Measurements from ENCODE around the gene CHRNB4. TPM values are rescaled to one million over a fixed set of nuclear protein-coding genes. Genes with fewer than 3 reads are reported as not detected.
A peak's percentile ranks its signal among the peaks of the same experiment; 100 is the strongest.

The CHRNB4 gene
- total and polyA plus RNA-seq, 5 donors from 2014 or later, result not detected

DNA sequence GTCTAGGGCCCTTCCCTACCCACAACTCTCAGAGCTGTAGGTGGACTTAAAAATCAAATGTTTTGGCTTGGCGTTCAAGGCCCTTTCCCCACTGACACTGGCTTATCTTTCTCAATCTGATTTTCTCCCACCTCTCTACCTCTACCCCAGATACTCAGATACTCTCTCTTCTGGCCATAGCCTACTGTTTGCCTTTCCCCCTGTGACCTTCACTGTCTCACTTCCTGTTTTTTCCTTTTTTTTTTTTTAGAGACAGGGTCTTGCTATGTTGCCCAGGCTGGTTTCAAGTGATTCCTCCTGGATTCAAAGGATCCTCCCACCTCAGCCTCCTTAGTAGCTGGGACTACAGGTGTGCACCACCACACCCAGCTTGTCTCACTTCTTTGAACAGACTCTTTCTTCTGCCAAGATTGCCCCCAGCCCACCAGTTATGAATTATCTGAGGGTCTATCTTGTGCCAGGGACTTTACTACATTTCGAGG is 4.6 kb downstream of the CHRNB4 start:
- Histone ChIP-seq H3K27ac (ENCODE audit: insufficient read depth, low read length, poor library complexity, severe bottlenecking) (no peak overlapping the region), H3K4me3 (ENCODE audit: low read depth, low read length) (no peak overlapping the region), H3K27me3 (ENCODE audit: control insufficient read depth, insufficient read depth, low read length) (peaks cover 2% of the 10 kb centered on the region), H3K36me3 (ENCODE audit: control insufficient read depth, insufficient read depth, low read length) (no peaks in the 10 kb centered on the region), H3K9me3 (ENCODE audit: control insufficient read depth in 2 of 2, low read length in 2 of 2) (peaks cover 0 to 4% of the 10 kb centered on the region in 2 experiments), H3K4me1 (ENCODE audit: control insufficient read depth, insufficient read depth, low read length, poor library complexity, severe bottlenecking) (peaks cover 7% of the 10 kb centered on the region)
- Mint-ChIP-seq H3K4me3 (peak overlapping the region in 1 of 4 donors; percentile 58), H3K27ac (peak overlapping the region in 1 of 3 donors; percentile 89), H3K36me3 (no peaks in the 10 kb centered on the region), H3K9me3 (peaks cover 0 to 7% (median 3%) of the 10 kb centered on the region in 7 donors), H3K4me1 (peaks cover 0 to 6% (median under 1%) of the 10 kb centered on the region in 4 donors), H3K27me3 (peaks cover 42% of the 10 kb centered on the region)
- no peak for ATAC-seq (ENCODE audit: low read depth in 2 of 2)
- DNase-seq, result no peak

DNA sequence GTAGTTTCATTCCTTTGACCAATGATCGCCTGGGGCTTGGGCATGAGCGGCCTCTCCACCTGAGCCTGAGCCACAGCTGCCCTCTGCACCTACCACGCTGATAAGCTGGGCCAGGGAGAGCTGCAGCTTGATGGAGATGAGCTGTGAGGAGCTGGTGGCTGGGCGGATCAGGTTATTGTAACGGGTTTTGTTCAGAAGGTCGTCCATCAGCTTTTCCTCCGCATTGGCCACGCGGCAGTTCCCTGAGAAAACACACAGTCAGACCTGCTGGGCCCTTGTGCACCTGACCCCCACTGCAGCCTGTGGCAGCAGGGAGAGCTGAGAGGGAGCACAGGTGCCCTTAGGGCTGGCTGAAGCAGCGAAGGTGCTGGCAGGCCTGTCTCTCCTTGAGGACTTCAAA is 5.7 kb downstream of the CHRNB4 start:
- H3K4me1 Mint-ChIP-seq, result peaks cover 0 to under 1% (median 0%) of the 10 kb centered on the region in 4 donors
- no peaks in the 10 kb centered on the region for H3K36me3 Mint-ChIP-seq
- H3K4me1 ChIP-seq (ENCODE audit: control insufficient read depth, insufficient read depth, low read length, poor library complexity, severe bottlenecking), result no peaks in the 10 kb centered on the region
- H3K36me3 ChIP-seq (ENCODE audit: control insufficient read depth, insufficient read depth, low read length), result no peaks in the 10 kb centered on the region
- ATAC-seq (ENCODE audit: low read depth in 2 of 2), result no peak
- H3K27ac ChIP-seq (ENCODE audit: insufficient read depth, low read length, poor library complexity, severe bottlenecking), result no peak overlapping the region
- H3K9me3 Mint-ChIP-seq, result peaks cover 0 to 7% (median 3%) of the 10 kb centered on the region in 7 donors
- no peak overlapping the region for H3K4me3 ChIP-seq (ENCODE audit: low read depth, low read length)
- H3K4me3 Mint-ChIP-seq, result no peak overlapping the region
- no peak overlapping the region for H3K27ac Mint-ChIP-seq
- peaks cover 0 to 4% of the 10 kb centered on the region in 2 experiments for H3K9me3 ChIP-seq (ENCODE audit: control insufficient read depth in 2 of 2, low read length in 2 of 2)
- peaks cover 40% of the 10 kb centered on the region for H3K27me3 Mint-ChIP-seq
- no peaks in the 10 kb centered on the region for H3K27me3 ChIP-seq (ENCODE audit: control insufficient read depth, insufficient read depth, low read length)
- DNase-seq, result no peak

DNA sequence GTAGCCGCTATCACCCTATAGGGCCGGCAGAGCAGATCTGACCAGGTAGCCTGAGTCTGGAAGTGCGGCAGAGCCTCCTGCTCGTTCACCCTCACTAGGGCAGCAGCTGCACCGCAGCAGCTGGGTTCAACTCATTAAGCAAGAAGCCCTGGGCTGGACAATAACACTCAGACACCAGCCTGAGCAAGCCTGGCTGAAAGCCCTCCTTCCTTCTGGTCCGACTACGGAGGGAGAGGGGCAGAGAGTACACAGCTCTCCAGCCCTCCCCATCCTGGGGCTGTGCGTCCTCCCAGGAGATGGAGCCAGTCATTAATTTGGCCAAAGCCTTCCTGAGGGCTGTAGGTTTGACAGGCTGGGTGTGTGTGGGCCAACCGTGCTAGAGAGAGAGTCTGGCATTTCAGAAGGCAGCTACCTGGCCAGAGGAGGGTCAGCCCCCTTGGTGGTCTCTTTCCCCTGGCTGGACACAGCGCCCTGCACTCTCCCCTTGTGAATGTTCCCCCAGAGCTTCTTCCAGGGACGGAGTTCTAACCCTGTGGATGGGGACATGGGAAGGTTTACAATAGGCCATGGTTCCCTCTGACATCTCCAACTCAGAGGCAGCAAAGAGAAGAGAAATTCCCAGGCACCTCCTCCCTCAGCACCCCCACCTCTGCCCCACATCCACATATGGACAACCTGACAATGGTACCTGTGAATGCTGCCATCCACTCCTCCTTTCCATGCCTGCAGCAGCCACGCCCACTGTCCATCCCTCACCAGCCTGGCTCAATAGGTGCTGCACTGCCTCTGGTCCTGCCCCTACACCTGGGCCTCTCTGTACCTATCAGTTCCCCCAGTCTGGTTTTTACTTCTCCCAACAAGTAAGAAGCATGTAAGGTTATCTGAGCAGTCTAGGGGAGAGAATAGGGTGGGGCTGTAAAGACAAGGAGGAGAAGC is 6.5 kb downstream of the CHRNB4 start:
- no peak for DNase-seq
- Mint-ChIP-seq H3K27ac (no peak overlapping the region), H3K9me3 (peaks cover 0 to 7% (median 3%) of the 10 kb centered on the region in 7 donors), H3K36me3 (no peaks in the 10 kb centered on the region), H3K4me1 (no peaks in the 10 kb centered on the region), H3K27me3 (peaks cover 35% of the 10 kb centered on the region), H3K4me3 (peak overlapping the region in 1 of 4 donors; percentile 32)
- no peaks in the 10 kb centered on the region for H3K27me3 ChIP-seq (ENCODE audit: control insufficient read depth, insufficient read depth, low read length)
- H3K27ac ChIP-seq (ENCODE audit: insufficient read depth, low read length, poor library complexity, severe bottlenecking), result no peak overlapping the region
- no peak overlapping the region for H3K4me3 ChIP-seq (ENCODE audit: low read depth, low read length)
- H3K4me1 ChIP-seq (ENCODE audit: control insufficient read depth, insufficient read depth, low read length, poor library complexity, severe bottlenecking), result no peaks in the 10 kb centered on the region
- peaks cover 0 to 4% of the 10 kb centered on the region in 2 experiments for H3K9me3 ChIP-seq (ENCODE audit: control insufficient read depth in 2 of 2, low read length in 2 of 2)
- no peaks in the 10 kb centered on the region for H3K36me3 ChIP-seq (ENCODE audit: control insufficient read depth, insufficient read depth, low read length)
- ATAC-seq (ENCODE audit: low read depth in 2 of 2), result no peak

DNA sequence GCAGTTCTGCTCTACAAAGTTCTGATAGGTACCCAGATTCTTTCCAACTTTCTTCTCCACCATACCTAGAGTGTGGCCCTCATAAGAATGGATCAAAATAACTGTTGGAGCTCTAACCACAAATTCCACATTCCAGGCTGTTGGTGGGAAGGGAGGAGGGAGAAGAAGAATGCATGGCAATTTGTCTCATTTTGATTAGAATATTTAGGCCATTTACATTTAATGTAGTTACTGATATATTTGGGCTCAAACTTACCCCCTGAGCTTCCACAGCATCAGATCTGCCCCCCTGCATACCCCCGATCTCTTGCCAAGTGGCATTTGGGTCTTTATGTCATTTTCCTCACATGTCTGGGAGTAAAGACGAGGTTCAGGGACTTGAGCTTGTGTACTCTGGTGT is 7.7 kb downstream of the CHRNB4 start:
- no peak overlapping the region for H3K27ac Mint-ChIP-seq
- no peaks in the 10 kb centered on the region for H3K4me1 Mint-ChIP-seq
- no peak for ATAC-seq (ENCODE audit: low read depth in 2 of 2)
- no peaks in the 10 kb centered on the region for H3K36me3 Mint-ChIP-seq
- no peak overlapping the region for H3K27ac ChIP-seq (ENCODE audit: insufficient read depth, low read length, poor library complexity, severe bottlenecking)
- peaks cover 34% of the 10 kb centered on the region for H3K27me3 Mint-ChIP-seq
- DNase-seq, result no peak
- H3K4me1 ChIP-seq (ENCODE audit: control insufficient read depth, insufficient read depth, low read length, poor library complexity, severe bottlenecking), result no peaks in the 10 kb centered on the region
- H3K4me3 ChIP-seq (ENCODE audit: low read depth, low read length), result no peak overlapping the region
- H3K27me3 ChIP-seq (ENCODE audit: control insufficient read depth, insufficient read depth, low read length), result no peaks in the 10 kb centered on the region
- peaks cover 0 to 4% of the 10 kb centered on the region in 2 experiments for H3K9me3 ChIP-seq (ENCODE audit: control insufficient read depth in 2 of 2, low read length in 2 of 2)
- H3K9me3 Mint-ChIP-seq, result peaks cover 0 to 7% (median 3%) of the 10 kb centered on the region in 7 donors
- H3K36me3 ChIP-seq (ENCODE audit: control insufficient read depth, insufficient read depth, low read length), result no peaks in the 10 kb centered on the region
- H3K4me3 Mint-ChIP-seq, result no peak overlapping the region

DNA sequence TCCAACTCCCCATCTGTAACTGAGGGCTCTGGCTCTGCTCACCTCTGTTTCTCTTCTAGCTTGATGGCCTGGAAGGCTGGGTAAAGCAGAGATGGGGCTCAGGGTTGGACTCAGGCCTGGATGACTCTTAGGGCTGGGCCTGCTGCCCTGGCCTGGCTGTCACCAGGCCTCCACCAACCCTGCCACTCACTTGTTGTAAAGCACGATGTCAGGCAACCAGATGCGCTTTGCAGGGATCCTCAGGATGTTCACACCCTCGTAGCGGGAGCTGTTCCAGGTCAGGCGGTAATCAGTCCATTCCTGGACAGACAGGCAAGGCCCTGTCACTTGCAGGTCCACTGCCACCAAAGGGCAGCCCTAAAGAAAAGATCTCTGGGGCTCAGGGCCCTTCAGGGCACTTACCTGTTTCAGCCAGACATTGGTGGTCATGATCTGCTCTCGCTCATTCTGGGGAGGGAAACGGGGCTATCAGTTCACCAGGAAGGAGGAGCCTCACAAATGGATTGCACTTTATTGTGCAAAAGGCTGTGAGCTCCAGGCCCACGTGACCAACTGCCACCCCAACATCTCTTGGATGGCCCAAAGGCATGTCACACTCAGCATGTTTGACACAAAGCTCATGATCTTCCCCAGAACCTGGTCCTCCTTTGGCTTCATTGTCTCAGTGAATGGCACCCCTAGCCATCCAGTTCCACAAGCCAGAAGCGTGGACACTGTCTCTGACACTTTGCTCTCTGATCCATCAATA is 9.9 kb downstream of the CHRNB4 start:
- H3K27me3 ChIP-seq (ENCODE audit: control insufficient read depth, insufficient read depth, low read length), result no peaks in the 10 kb centered on the region
- peaks cover 0 to 7% (median 3%) of the 10 kb centered on the region in 7 donors for H3K9me3 Mint-ChIP-seq
- no peak for ATAC-seq (ENCODE audit: low read depth in 2 of 2)
- no peak overlapping the region for H3K4me3 Mint-ChIP-seq
- no peaks in the 10 kb centered on the region for H3K36me3 Mint-ChIP-seq
- no peaks in the 10 kb centered on the region for H3K36me3 ChIP-seq (ENCODE audit: control insufficient read depth, insufficient read depth, low read length)
- no peaks in the 10 kb centered on the region for H3K4me1 Mint-ChIP-seq
- H3K9me3 ChIP-seq (ENCODE audit: control insufficient read depth in 2 of 2, low read length in 2 of 2), result peaks cover 0 to 4% of the 10 kb centered on the region in 2 experiments
- no peak overlapping the region for H3K27ac ChIP-seq (ENCODE audit: insufficient read depth, low read length, poor library complexity, severe bottlenecking)
- no peak for DNase-seq
- H3K27ac Mint-ChIP-seq, result no peak overlapping the region
- H3K4me3 ChIP-seq (ENCODE audit: low read depth, low read length), result no peak overlapping the region
- H3K27me3 Mint-ChIP-seq, result peaks cover 38% of the 10 kb centered on the region
- no peaks in the 10 kb centered on the region for H3K4me1 ChIP-seq (ENCODE audit: control insufficient read depth, insufficient read depth, low read length, poor library complexity, severe bottlenecking)

DNA sequence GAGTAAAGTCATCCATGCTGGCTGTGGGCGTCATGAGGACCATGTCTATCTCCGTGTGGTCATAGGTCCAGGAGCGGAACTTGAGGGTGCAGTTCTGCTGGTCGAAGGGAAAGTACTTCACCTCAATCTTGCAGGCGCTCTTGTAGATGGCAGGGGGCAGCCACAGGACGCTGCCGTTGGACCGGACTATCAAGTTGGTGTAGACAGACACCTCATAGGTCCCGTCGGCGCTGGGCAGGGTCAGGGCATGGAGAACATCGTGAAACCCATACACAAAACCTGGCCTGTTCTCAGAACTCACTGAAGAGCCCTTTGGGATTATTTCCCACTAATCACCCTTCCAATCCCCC is 11.3 kb downstream of the CHRNB4 start:
- ATAC-seq (ENCODE audit: low read depth in 2 of 2) (no peak), DNase-seq (no peak)
- Histone ChIP-seq H3K27ac (ENCODE audit: insufficient read depth, low read length, poor library complexity, severe bottlenecking) (no peak overlapping the region), H3K9me3 (ENCODE audit: control insufficient read depth in 2 of 2, low read length in 2 of 2) (peaks cover 0 to 4% of the 10 kb centered on the region in 2 experiments), H3K4me1 (ENCODE audit: control insufficient read depth, insufficient read depth, low read length, poor library complexity, severe bottlenecking) (no peaks in the 10 kb centered on the region), H3K36me3 (ENCODE audit: control insufficient read depth, insufficient read depth, low read length) (no peaks in the 10 kb centered on the region), H3K4me3 (ENCODE audit: low read depth, low read length) (no peak overlapping the region), H3K27me3 (ENCODE audit: control insufficient read depth, insufficient read depth, low read length) (no peaks in the 10 kb centered on the region)
- Mint-ChIP-seq H3K9me3 (peaks cover 0 to 7% (median 2%) of the 10 kb centered on the region in 7 donors), H3K27ac (no peak overlapping the region), H3K4me3 (no peak overlapping the region), H3K36me3 (no peaks in the 10 kb centered on the region), H3K4me1 (no peaks in the 10 kb centered on the region), H3K27me3 (peaks cover 27% of the 10 kb centered on the region)

DNA sequence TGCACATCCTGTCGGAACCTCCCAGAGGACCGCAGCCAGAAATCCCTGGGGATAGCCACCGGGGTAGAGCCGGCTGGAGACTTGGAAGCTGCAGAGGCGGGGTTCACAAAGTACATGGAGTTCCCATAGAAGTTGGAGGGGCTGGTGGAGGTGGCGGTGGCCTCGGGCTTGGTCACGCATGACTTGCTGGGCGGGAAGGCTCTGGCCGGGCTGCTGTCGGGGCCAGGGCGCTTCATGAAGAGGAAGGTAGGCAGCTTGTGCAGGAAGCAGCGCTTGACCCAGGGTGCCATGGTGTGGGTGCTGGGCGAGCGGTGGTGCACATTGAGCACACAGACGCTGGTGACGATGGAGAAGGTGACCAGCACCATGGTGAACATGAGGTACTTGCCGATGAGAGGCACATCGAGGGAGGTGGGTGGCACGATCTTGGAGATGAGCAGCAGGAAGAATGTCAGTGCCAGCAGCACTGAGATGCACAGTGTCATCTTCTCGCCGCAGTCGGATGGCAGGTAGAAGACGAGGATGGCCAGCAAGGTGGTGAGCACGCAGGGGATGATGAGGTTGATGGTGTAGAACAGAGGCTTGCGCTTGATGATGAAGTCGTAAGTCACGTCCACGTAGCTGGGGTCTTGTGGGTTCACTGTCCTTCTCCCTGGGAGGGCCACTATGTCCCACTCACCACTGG is 11.8 kb downstream of the CHRNB4 start:
- DNase-seq (no peak), ATAC-seq (ENCODE audit: low read depth in 2 of 2) (no peak)
- H3K4me3 ChIP-seq (ENCODE audit: low read depth, low read length), result no peak overlapping the region
- no peaks in the 10 kb centered on the region for H3K36me3 ChIP-seq (ENCODE audit: control insufficient read depth, insufficient read depth, low read length)
- H3K27me3 Mint-ChIP-seq, result peaks cover 26% of the 10 kb centered on the region
- no peaks in the 10 kb centered on the region for H3K4me1 Mint-ChIP-seq
- H3K9me3 Mint-ChIP-seq, result peaks cover 0 to 7% (median 2%) of the 10 kb centered on the region in 7 donors
- no peaks in the 10 kb centered on the region for H3K27me3 ChIP-seq (ENCODE audit: control insufficient read depth, insufficient read depth, low read length)
- H3K9me3 ChIP-seq (ENCODE audit: control insufficient read depth in 2 of 2, low read length in 2 of 2), result peaks cover 0 to 4% of the 10 kb centered on the region in 2 experiments
- no peaks in the 10 kb centered on the region for H3K4me1 ChIP-seq (ENCODE audit: control insufficient read depth, insufficient read depth, low read length, poor library complexity, severe bottlenecking)
- H3K27ac ChIP-seq (ENCODE audit: insufficient read depth, low read length, poor library complexity, severe bottlenecking), result no peak overlapping the region
- H3K36me3 Mint-ChIP-seq, result no peaks in the 10 kb centered on the region
- H3K4me3 Mint-ChIP-seq, result no peak overlapping the region
- H3K27ac Mint-ChIP-seq, result no peak overlapping the region
